IPS-11a (cell line): ENCODE measurements around the gene NR2E3.

Experiments used
- H3K4me3 ChIP-seq: one replicate; pipeline ENCODE4 v1.5.1; 2013; ENCODE audit warnings: low read depth, low read length, control low read depth

NR2E3 gene

GRCh38 chr15:71810256-71811035 is at the start of gene NR2E3:
Gene NR2E3 (plus strand): TSS chr15:71810554. CDS start chr15:71810744, 190 bp downstream.
- no peak within 1 kb of the TSS for H3K4me3 ChIP-seq

- H3K4me3 ChIP-seq: no peak overlapping the region
Observed at GRCh38 chr15:71760852-71761251, 49.5 kb upstream of the NR2E3 start.

- no peak overlapping the region for H3K4me3 ChIP-seq
Observed at GRCh38 chr15:71761649-71762048, 48.7 kb upstream of the NR2E3 start.

- no peak overlapping the region for H3K4me3 ChIP-seq
Observed at GRCh38 chr15:71768184-71768583, 42.2 kb upstream of the NR2E3 start.

GRCh38 chr15:71773206-71773859 is 37.0 kb upstream of the NR2E3 start:
- H3K4me3 ChIP-seq: no peak overlapping the region

GRCh38 chr15:71775856-71776255 is 34.5 kb upstream of the NR2E3 start:
- H3K4me3 ChIP-seq: no peak overlapping the region

- no peak overlapping the region for H3K4me3 ChIP-seq
Observed at GRCh38 chr15:71776304-71776703, 34.0 kb upstream of the NR2E3 start.

- no peak overlapping the region for H3K4me3 ChIP-seq
Observed at GRCh38 chr15:71777216-71777943, 33.0 kb upstream of the NR2E3 start.

- no peak overlapping the region for H3K4me3 ChIP-seq
Observed at GRCh38 chr15:71779073-71779797, 31.1 kb upstream of the NR2E3 start.

GRCh38 chr15:71780115-71780976 is 30.0 kb upstream of the NR2E3 start:
- H3K4me3 ChIP-seq: no peak overlapping the region

- H3K4me3 ChIP-seq: no peak overlapping the region
Observed at GRCh38 chr15:71781179-71781964, 29.0 kb upstream of the NR2E3 start.

- no peak overlapping the region for H3K4me3 ChIP-seq
Observed at GRCh38 chr15:71781965-71782265, 28.4 kb upstream of the NR2E3 start.

- no peak overlapping the region for H3K4me3 ChIP-seq
Observed at GRCh38 chr15:71782422-71783165, 27.8 kb upstream of the NR2E3 start.

GRCh38 chr15:71784719-71785118 is 25.6 kb upstream of the NR2E3 start:
- no peak overlapping the region for H3K4me3 ChIP-seq

GRCh38 chr15:71785996-71786395 is 24.4 kb upstream of the NR2E3 start:
- no peak overlapping the region for H3K4me3 ChIP-seq

- no peak overlapping the region for H3K4me3 ChIP-seq
Observed at GRCh38 chr15:71786673-71787072, 23.7 kb upstream of the NR2E3 start.

- no peak overlapping the region for H3K4me3 ChIP-seq
Observed at GRCh38 chr15:71788646-71789579, 21.4 kb upstream of the NR2E3 start.

GRCh38 chr15:71789616-71790015 is 20.7 kb upstream of the NR2E3 start:
- no peak overlapping the region for H3K4me3 ChIP-seq
